ENCODE data around the gene PFDN6. TPM values are rescaled to one million over a fixed set of nuclear protein-coding genes. Genes with fewer than 3 reads are reported as not detected.

PFDN6 gene
- total RNA-seq, 1 experiment from 2014 or later: 83.4 TPM

GRCh38 chr6:33276581-33276863 lies 12.9 kb upstream of the PFDN6 start:
- no peaks in the 10 kb centered on the region for H3K27me3 ChIP-seq (replicated peaks; ENCODE audit: insufficient read depth, low read depth, low read length, poor library complexity)
- DNase-seq (ENCODE audit: low spot score): no peak
- H3K9me3 ChIP-seq (ENCODE audit: low read depth, low read length, poor library complexity, severe bottlenecking): no peaks in the 10 kb centered on the region
- TF ChIP-seq EZH2 (IDR thresholded peaks at IDR 0.05; ENCODE audit: borderline replicate concordance, low read depth, low read length, poor library complexity, severe bottlenecking): no peak
- TF ChIP-seq CTCF (conservative IDR thresholded peaks at IDR 0.05; ENCODE audit: low read depth, low read length): no peak
- intact Hi-C loops (cut with micrococcal nuclease; ENCODE audit: unreplicated experiment): no loop called here
- no TSS peak for BruUV-seq (replicated peaks)
- ChIA-PET CTCF (interaction anchor here (0.6 to 0.8 kb wide), 2 partner anchors 28 to 36 kb away, joined by 3 to 4 read pairs; no protein-coding TSS in a partner anchor), POLR2A (ENCODE audit: low non-redundant PET) (no interaction called here)
- H3K27ac ChIP-seq (ENCODE audit: low read depth, low read length, poor library complexity, severe bottlenecking): peak overlapping the region; percentile 83
- H3K4me3 ChIP-seq (ENCODE audit: low read depth, low read length, poor library complexity, severe bottlenecking): peak overlapping the region; percentile 56
- peaks cover 59% of the 10 kb centered on the region for H3K36me3 ChIP-seq (ENCODE audit: insufficient read depth, low read length, poor library complexity, severe bottlenecking)
- H3K4me1 ChIP-seq (ENCODE audit: insufficient read depth, low read length, poor library complexity, severe bottlenecking): peaks cover 40% of the 10 kb centered on the region

- Histone ChIP-seq H3K4me1 (ENCODE audit: insufficient read depth, low read length, poor library complexity, severe bottlenecking) (peaks cover 40% of the 10 kb centered on the region), H3K9me3 (ENCODE audit: low read depth, low read length, poor library complexity, severe bottlenecking) (no peaks in the 10 kb centered on the region), H3K4me3 (ENCODE audit: low read depth, low read length, poor library complexity, severe bottlenecking) (peak within 1 kb of the TSS; percentile 56), H3K27ac (ENCODE audit: low read depth, low read length, poor library complexity, severe bottlenecking) (peak within 1 kb of the TSS; percentile 83), H3K27me3 (replicated peaks; ENCODE audit: insufficient read depth, low read depth, low read length, poor library complexity) (no peaks in the 10 kb centered on the region), H3K36me3 (ENCODE audit: insufficient read depth, low read length, poor library complexity, severe bottlenecking) (peaks cover 59% of the 10 kb centered on the region)
- intact Hi-C loops (cut with micrococcal nuclease; ENCODE audit: unreplicated experiment): no loop called here
- no peak for TF ChIP-seq EZH2 (IDR thresholded peaks at IDR 0.05; ENCODE audit: borderline replicate concordance, low read depth, low read length, poor library complexity, severe bottlenecking)
- peak; percentile 40 for TF ChIP-seq CTCF (conservative IDR thresholded peaks at IDR 0.05; ENCODE audit: low read depth, low read length)
- BruUV-seq (replicated peaks): no TSS peak
- ChIA-PET CTCF (interaction anchor here (0.6 to 1.1 kb wide), 4 partner anchors 13 to 68 kb away, joined by 3 to 5 read pairs (median 4); partner anchors contain the start of gene PFDN6), POLR2A (ENCODE audit: low non-redundant PET) (interaction anchor here (0.5 to 0.6 kb wide), 2 partner anchors 28 to 191 kb away, joined by 3 to 5 read pairs; no protein-coding TSS in a partner anchor)
- DNase-seq (ENCODE audit: low spot score): peak; percentile 85
Measured at GRCh38 chr6:33276864-33277662, 12.3 kb upstream of the PFDN6 start, which contains the start of gene B3GALT4. B3GALT4 (plus strand) TSS chr6:33277123; CDS start chr6:33277420, 297 bp downstream.

GRCh38 chr6:33277663-33278391 lies 11.6 kb upstream of the PFDN6 start:
- Histone ChIP-seq H3K4me1 (ENCODE audit: insufficient read depth, low read length, poor library complexity, severe bottlenecking) (peaks cover 40% of the 10 kb centered on the region), H3K27ac (ENCODE audit: low read depth, low read length, poor library complexity, severe bottlenecking) (peak overlapping the region; percentile 83), H3K4me3 (ENCODE audit: low read depth, low read length, poor library complexity, severe bottlenecking) (peak overlapping the region; percentile 56), H3K9me3 (ENCODE audit: low read depth, low read length, poor library complexity, severe bottlenecking) (no peaks in the 10 kb centered on the region), H3K27me3 (replicated peaks; ENCODE audit: insufficient read depth, low read depth, low read length, poor library complexity) (no peaks in the 10 kb centered on the region), H3K36me3 (ENCODE audit: insufficient read depth, low read length, poor library complexity, severe bottlenecking) (peaks cover 54% of the 10 kb centered on the region)
- BruUV-seq (replicated peaks): no TSS peak
- POLR2A ChIA-PET (ENCODE audit: low non-redundant PET): interaction anchor here (0.5 to 0.6 kb wide), 2 partner anchors 29 to 191 kb away, joined by 3 to 5 read pairs; no protein-coding TSS in a partner anchor
- TF ChIP-seq CTCF (conservative IDR thresholded peaks at IDR 0.05; ENCODE audit: low read depth, low read length) (peak; percentile 24; the same call in 1 of the 2 replicates), EZH2 (IDR thresholded peaks at IDR 0.05; ENCODE audit: borderline replicate concordance, low read depth, low read length, poor library complexity, severe bottlenecking) (no peak)
- intact Hi-C loops (cut with micrococcal nuclease; ENCODE audit: unreplicated experiment): no loop called here
- DNase-seq (ENCODE audit: low spot score): peak; percentile 45
- CTCF ChIA-PET: interaction anchor here (1.0 to 1.1 kb wide), 2 partner anchors 12 to 67 kb away, joined by 3 to 5 read pairs; partner anchors contain the start of gene PFDN6
